Stimulated activated CD8-positive, alpha-beta memory T cell treated with anti-CD3 and anti-CD28 coated beads, Interleukin-4, amount 100 ng/mL, for 1 hour (primary cell): ENCODE results near the gene ECE1.

ENCODE experiments used
- DNase-seq, 2 donors: peaks; one replicate each; pipeline ENCODE4 v3.0.0-alpha.2; 2020; ENCODE audit warnings: low read depth in 2 of 2, low spot score in 1 of 2

The ECE1 gene

GRCh38 chr1:21289700-21290545 is at the start of gene ECE1:
Gene ECE1, minus strand, starts transcription at chr1:21290463. Its CDS starts 49 bp downstream, at chr1:21290414.
- DNase-seq, result peak in 1 of 2 donors; percentile 7

- DNase-seq, result no peak
Observed at GRCh38 chr1:21339356-21340229, 49.3 kb upstream of the ECE1 start.

GRCh38 chr1:21338573-21339355 is 48.5 kb upstream of the ECE1 start:
- no peak for DNase-seq

GRCh38 chr1:21337928-21338572 is 47.8 kb upstream of the ECE1 start:
- no peak for DNase-seq

GRCh38 chr1:21337454-21337927 is 47.2 kb upstream of the ECE1 start:
- no peak for DNase-seq

GRCh38 chr1:21337010-21337437 is 46.8 kb upstream of the ECE1 start:
- DNase-seq, result no peak

GRCh38 chr1:21335750-21336224 is 45.5 kb upstream of the ECE1 start:
- no peak for DNase-seq

GRCh38 chr1:21335088-21335691 is 44.9 kb upstream of the ECE1 start:
- no peak for DNase-seq

- peak; percentile 39 to 69 for DNase-seq
Observed at GRCh38 chr1:21334214-21335087, 44.2 kb upstream of the ECE1 start.

- no peak for DNase-seq
Observed at GRCh38 chr1:21333824-21334213, 43.6 kb upstream of the ECE1 start.

- DNase-seq, result no peak
Observed at GRCh38 chr1:21332554-21333311, 42.5 kb upstream of the ECE1 start.

- DNase-seq, result no peak
Observed at GRCh38 chr1:21331752-21332478, 41.7 kb upstream of the ECE1 start.

- no peak for DNase-seq
Observed at GRCh38 chr1:21330544-21330943, 40.3 kb upstream of the ECE1 start.

- DNase-seq, result no peak
Observed at GRCh38 chr1:21329209-21329844, 39.1 kb upstream of the ECE1 start.

GRCh38 chr1:21327566-21328323 is 37.5 kb upstream of the ECE1 start:
- DNase-seq, result no peak

GRCh38 chr1:21326861-21327344 is 36.6 kb upstream of the ECE1 start:
- DNase-seq, result no peak
